Measurements from ENCODE around the gene ARHGAP9. TPM values are rescaled to one million over a fixed set of nuclear protein-coding genes. Genes with fewer than 3 reads are reported as not detected.
A peak's percentile ranks its signal among the peaks of the same experiment; 100 is the strongest.

ARHGAP9 gene
- polyA plus RNA-seq, 1 of the 3 experiments (the other 2 are of a cell fraction), result 0.66 TPM

GRCh38 chr12:57517187-57517586 is 37.5 kb upstream of the ARHGAP9 start:
- Histone ChIP-seq H3K36me3 (replicated peaks in 1 of 2; ENCODE audit: control insufficient read depth in 1 of 2, insufficient read depth in 2 of 2, low read length in 1 of 2) (peaks cover 52 to 53% of the 10 kb centered on the region in 2 experiments), H3K9ac (no peak overlapping the region), H3K27ac (ENCODE audit: low read depth in 2 of 2, low read length in 1 of 2) (peak overlapping the region; percentile 1 to 98; a peak in 2 of 4 replicates), H3K27me3 (ENCODE audit: insufficient read depth) (no peaks in the 10 kb centered on the region), H3K79me2 (ENCODE audit: insufficient read depth) (peaks cover 37% of the 10 kb centered on the region), H2AFZ (ENCODE audit: low read depth) (no peak overlapping the region), H3K4me1 (ENCODE audit: control insufficient read depth in 1 of 2, insufficient read depth in 2 of 2, low read depth in 1 of 2, low read length in 1 of 2) (peaks cover 26 to 35% of the 10 kb centered on the region in 2 experiments), H4K20me1 (ENCODE audit: insufficient read depth) (peaks cover 41% of the 10 kb centered on the region), H3K4me2 (peak overlapping the region; percentile 92; the same call in 1 of the 2 replicates), H3K4me3 (ENCODE audit: low read depth in 2 of 2, low read length in 1 of 2) (no peak overlapping the region), H3K9me2 (no peaks in the 10 kb centered on the region), H3F3A (replicated peaks; ENCODE audit: insufficient read depth) (peaks cover 62% of the 10 kb centered on the region), H3K9me3 (no peaks in the 10 kb centered on the region)
- CTCF ChIA-PET, result interaction anchor here (0.6 to 1.4 kb wide), 5 partner anchors 17 to 64 kb away, joined by 3 read pairs; partner anchors contain the start of gene GLI1
- 46% methylated on average over 1 of the region's 1 CpG for WGBS (ENCODE audit: low lambda C conversion rate)
- TF ChIP-seq PBX3 (IDR thresholded peaks at IDR 0.05) (no peak), TCF12 (IDR thresholded peaks at IDR 0.05) (peak; percentile 12; the same call in 1 of the 2 replicates), CHD2 (IDR thresholded peaks at IDR 0.05; ENCODE audit: low read length, partially characterized antibody) (no peak), GABPA (IDR thresholded peaks at IDR 0.05; ENCODE audit: low read depth) (no peak), EZH2phosphoT487 (IDR thresholded peaks at IDR 0.05; ENCODE audit: borderline replicate concordance, low read depth) (no peak), ZBTB33 (IDR thresholded peaks at IDR 0.05; ENCODE audit: borderline replicate concordance, low read depth) (no peak), REST (IDR thresholded peaks at IDR 0.05; ENCODE audit: low read depth, low read length) (0 out of 2 replicates have a peak, but pooled peaks have one; percentile 16), RFX5 (IDR thresholded peaks at IDR 0.05; ENCODE audit: low read length) (no peak), MEF2A (IDR thresholded peaks at IDR 0.05; ENCODE audit: borderline replicate concordance, low read depth) (no peak), RXRA (IDR thresholded peaks at IDR 0.05; ENCODE audit: borderline replicate concordance, low read depth) (no peak), SIN3A (IDR thresholded peaks at IDR 0.05; ENCODE audit: borderline replicate concordance, low read depth, low read length) (no peak)
- POLR2A ChIA-PET, result interaction anchor here (0.7 to 1.7 kb wide), 5 partner anchors 15 to 54 kb away, joined by 3 to 4 read pairs (median 4); no protein-coding TSS in a partner anchor
- DNase-seq, result no peak

Data from SK-N-SH (cell line).